MM.1S (cell line): ENCODE measurements around the gene CENPH.

Experiments used
- DNase-seq: peaks from one replicate; pipeline ENCODE4 v3.0.0-alpha.2; 2015
- H2AFZ ChIP-seq: fragments of 300-600 bp; sonication (generic); 2 replicates; pipeline ENCODE4 v1.6.0; 2016; ENCODE audit warnings: antibody characterized with exemption, low read length
- H3F3A ChIP-seq: fragments of 300-600 bp; sonication (generic); 2 replicates; pipeline ENCODE4 v1.6.1; 2016; ENCODE audit warnings: mild to moderate bottlenecking, antibody characterized with exemption, low read length, moderate library complexity, mixed read lengths; ENCODE audit not compliant: insufficient read depth
- H3K27ac ChIP-seq: fragments of 300-600 bp; sonication (generic); 2 replicates; pipeline ENCODE4 v1.5.1; 2016; ENCODE audit warnings: mild to moderate bottlenecking, low read length
- H3K27me3 ChIP-seq: fragments of 300-600 bp; sonication (generic); replicated peaks from 2 replicates; pipeline ENCODE4 v1.6.0; 2016; ENCODE audit warnings: low read length; ENCODE audit not compliant: insufficient read depth
- H3K36me3 ChIP-seq: fragments of 300-600 bp; sonication (generic); replicated peaks from 2 replicates; pipeline ENCODE4 v1.6.1; 2016; ENCODE audit warnings: mild to moderate bottlenecking, low read length, mixed read lengths; ENCODE audit not compliant: insufficient read depth
- H3K4me1 ChIP-seq: fragments of 300-600 bp; sonication (generic); 2 replicates; pipeline ENCODE4 v1.6.1; 2016; ENCODE audit warnings: low read length, mixed read lengths
- H3K4me2 ChIP-seq: fragments of 300-600 bp; sonication (generic); 2 replicates; pipeline ENCODE4 v1.6.0; 2016; ENCODE audit warnings: low read depth, low read length
- H3K4me3 ChIP-seq: fragments of 300-600 bp; sonication (generic); 2 replicates; pipeline ENCODE4 v1.5.1; 2016; ENCODE audit warnings: low read length, mixed read lengths
- H3K79me2 ChIP-seq: fragments of 300-600 bp; sonication (generic); 2 replicates; pipeline ENCODE4 v1.6.1; 2016; ENCODE audit warnings: mixed run types, low read length, mixed read lengths
- H3K9ac ChIP-seq: fragments of 300-600 bp; sonication (generic); 2 replicates; pipeline ENCODE4 v1.6.1; 2016; ENCODE audit warnings: low read length, mixed read lengths
- H3K9me2 ChIP-seq: fragments of 300-600 bp; sonication (generic); replicated peaks from 2 replicates; pipeline ENCODE4 v1.6.1; 2016; ENCODE audit warnings: mild to moderate bottlenecking, low read length, mixed read lengths; ENCODE audit not compliant: insufficient read depth
- H3K9me3 ChIP-seq: fragments of 300-600 bp; sonication (generic); replicated peaks from 2 replicates; pipeline ENCODE4 v1.6.1; 2016; ENCODE audit warnings: mild to moderate bottlenecking, low read length, mixed read lengths; ENCODE audit not compliant: insufficient read depth
- H4K20me1 ChIP-seq: fragments of 300-600 bp; sonication (generic); 2 replicates; pipeline ENCODE4 v1.6.1; 2016; ENCODE audit warnings: mild to moderate bottlenecking, low read length, moderate library complexity, mixed read lengths; ENCODE audit not compliant: insufficient read depth
- CTCF ChIP-seq: fragments of 300-600 bp; sonication (generic); IDR thresholded peaks from 2 replicates; pipeline ENCODE4 v1.5.1; 2016; ENCODE audit warnings: antibody characterized with exemption, low read length, mixed read lengths
- EZH2 ChIP-seq: fragments of 300-600 bp; sonication (generic); optimal IDR thresholded peaks from 2 replicates; pipeline ENCODE3; 2017; ENCODE audit warnings: low read depth, mild to moderate bottlenecking, antibody characterized with exemption, low read length, mixed read lengths
- EZH2phosphoT487 ChIP-seq: fragments of 300-600 bp; sonication (generic); IDR thresholded peaks from 2 replicates; pipeline ENCODE4 v1.6.1; 2018; ENCODE audit warnings: antibody characterized with exemption, low read length

CENPH gene

GRCh38 chr5:69156456-69156855, 32.9 kb upstream of the CENPH start:
- H4K20me1 ChIP-seq = no peaks in the 10 kb centered on the region
- H3F3A ChIP-seq = no peaks in the 10 kb centered on the region
- H3K36me3 ChIP-seq = no peaks in the 10 kb centered on the region
- TF ChIP-seq EZH2 (no peak), EZH2phosphoT487 (no peak)
- H3K4me3 ChIP-seq = no peak overlapping the region
- H3K27me3 ChIP-seq = no peaks in the 10 kb centered on the region
- no peak overlapping the region for H3K9ac ChIP-seq
- no peak overlapping the region for H3K27ac ChIP-seq
- H3K4me1 ChIP-seq = no peaks in the 10 kb centered on the region
- H3K9me2 ChIP-seq = no peaks in the 10 kb centered on the region
- no peak for DNase-seq
- no peaks in the 10 kb centered on the region for H3K9me3 ChIP-seq
- no peak overlapping the region for H3K4me2 ChIP-seq
- H2AFZ ChIP-seq = no peak overlapping the region
- no peaks in the 10 kb centered on the region for H3K79me2 ChIP-seq

- no peak overlapping the region for H2AFZ ChIP-seq
- no peaks in the 10 kb centered on the region for H3K27me3 ChIP-seq
- DNase-seq = no peak
- no peak for TF ChIP-seq EZH2
- TF ChIP-seq EZH2phosphoT487 = no peak
- TF ChIP-seq CTCF = no peak
- no peaks in the 10 kb centered on the region for H3K36me3 ChIP-seq
- no peaks in the 10 kb centered on the region for H3K4me1 ChIP-seq
- no peaks in the 10 kb centered on the region for H3K9me2 ChIP-seq
- no peak overlapping the region for H3K9ac ChIP-seq
- no peak overlapping the region for H3K4me2 ChIP-seq
- no peaks in the 10 kb centered on the region for H3F3A ChIP-seq
- H3K9me3 ChIP-seq = no peaks in the 10 kb centered on the region
- H3K79me2 ChIP-seq = no peaks in the 10 kb centered on the region
- no peak overlapping the region for H3K4me3 ChIP-seq
- no peak overlapping the region for H3K27ac ChIP-seq
- H4K20me1 ChIP-seq = no peaks in the 10 kb centered on the region
Measured at GRCh38 chr5:69158039-69158438, 31.3 kb upstream of the CENPH start.

- no peak overlapping the region for H3K27ac ChIP-seq
- no peak overlapping the region for H2AFZ ChIP-seq
- DNase-seq = no peak
- H3K9ac ChIP-seq = no peak overlapping the region
- no peaks in the 10 kb centered on the region for H4K20me1 ChIP-seq
- no peaks in the 10 kb centered on the region for H3K9me3 ChIP-seq
- H3K79me2 ChIP-seq = no peaks in the 10 kb centered on the region
- H3F3A ChIP-seq = no peaks in the 10 kb centered on the region
- H3K9me2 ChIP-seq = no peaks in the 10 kb centered on the region
- TF ChIP-seq CTCF (no peak), EZH2 (no peak), EZH2phosphoT487 (no peak)
- no peak overlapping the region for H3K4me3 ChIP-seq
- no peaks in the 10 kb centered on the region for H3K4me1 ChIP-seq
- H3K27me3 ChIP-seq = no peaks in the 10 kb centered on the region
- no peak overlapping the region for H3K4me2 ChIP-seq
- no peaks in the 10 kb centered on the region for H3K36me3 ChIP-seq
Measured at GRCh38 chr5:69160651-69161050, 28.7 kb upstream of the CENPH start.

GRCh38 chr5:69166686-69167492, 22.5 kb upstream of the CENPH start, which contains the start of gene CCNB1:
Gene CCNB1, plus strand, starts transcription at chr5:69167150. Its CDS starts 113 bp downstream, at chr5:69167263.
- peaks cover 5% of the 10 kb centered on the region for H3F3A ChIP-seq
- no peaks in the 10 kb centered on the region for H3K27me3 ChIP-seq
- peaks cover 11% of the 10 kb centered on the region for H3K4me1 ChIP-seq
- peaks cover 44% of the 10 kb centered on the region for H3K79me2 ChIP-seq
- no peaks in the 10 kb centered on the region for H3K9me3 ChIP-seq
- peak within 1 kb of the TSS; percentile 89 for H2AFZ ChIP-seq
- TF ChIP-seq EZH2phosphoT487 (no peak), CTCF (0 out of 2 replicates have a peak, but pooled peaks have one; percentile 3)
- H3K4me3 ChIP-seq = peak within 1 kb of the TSS; percentile 83
- H3K27ac ChIP-seq = peak within 1 kb of the TSS; percentile 67
- DNase-seq = peak; percentile 99
- H3K9ac ChIP-seq = peak within 1 kb of the TSS; percentile 78
- H3K9me2 ChIP-seq = no peaks in the 10 kb centered on the region
- H3K36me3 ChIP-seq = peaks cover 9% of the 10 kb centered on the region; the same call in 1 of the 2 replicates
- no peaks in the 10 kb centered on the region for H4K20me1 ChIP-seq
- peak within 1 kb of the TSS; percentile 81 for H3K4me2 ChIP-seq
